HG02943 (cell line): Measurements from ENCODE around the gene HDAC1.
"Not testable (repeated sequence)": the region's sequence is repeated elsewhere in the genome, so short reads cannot be mapped to it uniquely, and the experiment has no call there.

ENCODE experiments used
- ATAC-seq: cut with Tn5 transposase; IDR thresholded peaks from one replicate; pipeline ENCODE4 v1.9.1; 2021; ENCODE audit warnings: mild to moderate bottlenecking, low read depth, moderate library complexity; ENCODE audit not compliant: unreplicated experiment

Gene HDAC1

DNA sequence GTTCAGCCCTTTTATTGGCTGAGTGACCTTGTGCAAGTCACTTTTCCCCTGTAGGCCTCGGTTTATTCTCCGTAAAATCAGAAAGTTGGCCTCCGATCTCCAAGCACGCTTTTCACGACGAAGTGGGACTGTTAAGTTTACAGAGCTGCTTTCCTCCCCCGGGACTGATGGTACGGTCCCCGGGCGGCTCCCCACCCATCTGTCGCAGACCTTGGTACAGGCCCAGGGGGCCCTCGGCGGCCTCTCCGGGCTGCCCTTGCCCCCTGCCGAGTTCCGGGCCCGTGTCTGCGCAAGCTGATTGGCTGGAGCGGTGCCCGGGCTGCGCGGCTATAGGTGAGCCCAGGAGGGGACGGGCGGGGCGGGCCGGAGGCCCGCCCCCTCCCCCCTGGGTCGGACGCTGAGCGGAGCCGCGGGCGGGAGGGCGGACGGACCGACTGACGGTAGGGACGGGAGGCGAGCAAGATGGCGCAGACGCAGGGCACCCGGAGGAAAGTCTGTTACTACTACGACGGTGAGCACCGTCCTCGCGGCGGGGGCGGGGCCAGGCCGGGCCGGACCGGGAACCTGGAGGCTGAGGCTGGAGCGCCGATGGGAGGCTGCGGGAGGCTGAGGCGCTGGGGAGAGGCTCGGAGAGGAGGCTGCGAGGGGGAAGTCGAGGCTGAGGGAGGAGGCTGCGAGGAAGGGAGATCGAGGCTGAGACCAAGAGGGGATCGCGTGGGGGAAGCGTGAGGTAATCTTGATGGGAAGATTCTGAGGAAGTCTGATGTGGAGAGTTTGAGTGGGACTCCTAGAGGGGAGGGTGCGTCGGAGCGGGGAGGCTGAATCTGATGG lies at the start of gene HDAC1:
Gene HDAC1 (plus strand): TSS at position 376 of the 831 bp plus-strand sequence. CDS start 87 bp downstream, at position 463.
- peak; percentile 86 for ATAC-seq

DNA sequence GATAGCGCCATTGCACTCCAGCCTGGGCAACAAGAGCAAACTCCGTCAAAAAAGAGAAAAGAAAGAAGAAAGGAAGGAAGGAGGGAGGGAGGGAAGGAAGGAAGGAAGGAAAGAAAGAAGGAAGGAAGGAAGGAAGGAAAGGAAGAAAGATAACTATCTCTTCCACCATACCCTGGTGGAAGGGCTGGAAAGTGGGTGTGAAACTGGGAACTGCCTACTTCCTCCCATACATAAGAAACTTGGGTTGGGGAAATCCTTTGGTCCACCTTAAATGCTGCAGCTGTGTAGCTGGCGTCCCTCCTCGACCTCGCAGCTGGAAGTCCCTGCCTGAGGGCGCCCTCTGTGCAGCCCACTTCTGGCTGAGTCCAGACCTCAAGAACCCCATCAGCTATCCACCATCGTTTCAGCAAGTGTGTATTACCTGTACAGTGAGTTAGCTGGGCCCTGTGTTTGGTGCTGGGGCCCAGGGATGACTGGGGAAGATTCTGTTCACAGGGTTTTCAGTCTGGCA lies 49.5 kb upstream of the HDAC1 start:
- ATAC-seq, result no peak

DNA sequence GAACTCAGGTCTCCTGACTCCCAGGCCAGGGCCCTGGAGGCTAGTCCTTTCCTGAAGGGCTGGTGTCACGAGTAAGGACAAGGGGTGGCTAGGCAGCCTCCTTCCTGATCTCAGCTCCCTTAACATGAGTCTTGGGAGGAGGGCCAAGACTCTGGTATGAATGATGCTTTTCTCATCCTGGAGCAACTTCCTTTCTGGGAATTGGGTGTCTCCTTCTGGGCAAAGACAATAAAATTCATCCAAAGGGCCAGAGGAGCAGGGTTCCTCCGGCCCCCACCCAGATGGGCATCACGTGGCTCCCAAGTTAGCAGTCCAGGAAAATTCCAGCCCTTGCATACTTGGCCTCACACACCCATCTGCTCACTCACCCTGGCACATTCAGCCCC lies 45.0 kb upstream of the HDAC1 start, which contains the start of gene FAM167B:
Gene FAM167B (plus strand): TSS at position 335 of the 386 bp plus-strand sequence. CDS start 200 bp downstream, outside the sequence.
- ATAC-seq, result no peak

DNA sequence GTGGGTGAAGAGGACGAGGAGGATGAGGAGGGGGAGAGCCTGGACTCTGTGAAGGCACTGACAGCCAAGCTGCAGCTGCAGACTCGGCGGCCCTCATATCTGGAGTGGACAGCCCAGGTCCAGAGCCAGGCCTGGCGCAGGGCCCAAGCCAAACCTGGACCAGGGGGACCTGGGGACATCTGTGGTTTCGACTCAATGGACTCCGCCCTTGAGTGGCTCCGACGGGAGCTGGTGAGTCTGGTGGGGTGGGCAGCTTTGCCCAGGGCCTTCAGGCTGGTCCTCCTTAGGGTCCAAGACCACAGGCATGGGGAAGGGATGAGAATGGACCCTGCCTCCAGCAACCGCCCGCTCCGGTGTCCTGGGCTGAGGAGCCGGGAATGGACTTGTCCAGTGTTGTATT lies 44.4 kb upstream of the HDAC1 start:
- ATAC-seq, result no peak

DNA sequence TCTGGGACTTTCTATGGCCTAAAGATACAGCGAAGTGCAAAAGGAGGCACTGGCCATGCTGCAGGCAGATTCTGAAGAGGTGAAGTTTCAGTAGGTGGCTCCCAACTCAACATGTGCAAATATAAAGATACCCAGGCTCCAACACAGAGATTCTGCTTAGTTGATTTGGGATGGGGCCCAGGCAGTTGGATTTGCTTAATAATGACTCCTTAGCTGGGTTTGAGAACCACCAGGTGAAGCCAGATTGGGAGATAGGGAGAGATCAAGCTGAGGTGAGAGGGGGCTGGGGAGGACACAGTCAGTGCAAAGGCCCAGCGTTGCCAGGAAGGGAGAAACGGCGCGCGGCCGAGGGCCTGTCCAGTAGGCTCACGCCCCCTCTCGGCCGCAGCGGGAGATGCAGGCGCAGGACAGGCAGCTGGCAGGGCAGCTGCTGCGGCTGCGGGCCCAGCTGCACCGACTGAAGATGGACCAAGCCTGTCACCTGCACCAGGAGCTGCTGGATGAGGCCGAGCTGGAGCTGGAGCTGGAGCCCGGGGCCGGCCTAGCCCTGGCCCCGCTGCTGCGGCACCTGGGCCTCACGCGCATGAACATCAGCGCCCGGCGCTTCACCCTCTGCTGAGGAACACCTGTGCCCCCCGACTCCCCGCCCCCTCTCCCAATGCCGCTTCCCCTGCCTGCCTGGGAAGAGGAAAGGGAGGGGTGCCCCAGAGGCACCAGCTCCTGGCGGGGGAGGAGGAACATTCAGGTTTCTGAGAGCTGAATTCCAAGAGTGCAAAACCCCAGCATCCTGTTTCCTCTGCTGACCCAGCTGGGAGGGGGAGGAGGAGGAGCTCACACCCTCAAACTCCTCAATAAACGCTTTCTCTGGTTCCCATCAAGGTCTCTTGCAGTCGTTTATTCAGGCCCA lies 43.6 kb upstream of the HDAC1 start:
- ATAC-seq, result no peak

DNA sequence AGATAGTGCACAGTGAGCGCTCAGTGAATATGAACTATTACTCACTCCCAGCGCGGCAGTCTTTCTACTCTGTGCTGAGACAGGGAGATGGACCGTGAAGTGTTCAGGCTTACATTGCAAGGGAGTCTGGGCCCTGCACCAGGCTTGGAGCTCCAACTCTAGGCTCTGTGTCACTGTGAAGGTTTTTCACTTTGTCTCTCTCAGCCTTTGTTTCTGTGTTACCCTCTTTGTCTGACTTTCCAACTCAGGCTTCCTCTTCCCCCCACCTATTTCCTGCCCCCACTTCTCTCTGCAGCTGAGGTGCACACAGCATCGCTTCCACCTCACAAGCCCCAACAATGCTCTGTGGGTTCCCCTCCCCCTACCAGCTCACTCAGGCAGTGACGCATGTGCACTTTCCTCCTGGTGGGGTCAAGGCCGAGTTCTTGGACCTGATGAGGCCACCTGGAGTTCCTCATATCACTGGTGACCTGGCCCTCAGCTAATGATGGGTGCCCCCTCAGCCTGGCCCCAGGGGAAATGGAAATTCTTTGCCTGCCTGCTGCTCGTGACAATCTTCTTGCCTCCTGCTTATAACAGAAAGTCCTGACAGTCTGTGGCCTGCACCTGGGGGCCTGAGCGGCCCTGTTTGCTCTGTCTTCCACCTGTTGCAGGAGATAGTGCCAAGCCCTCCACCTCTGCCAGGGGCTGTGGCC lies 41.9 kb upstream of the HDAC1 start:
- peak; percentile 61 for ATAC-seq

DNA sequence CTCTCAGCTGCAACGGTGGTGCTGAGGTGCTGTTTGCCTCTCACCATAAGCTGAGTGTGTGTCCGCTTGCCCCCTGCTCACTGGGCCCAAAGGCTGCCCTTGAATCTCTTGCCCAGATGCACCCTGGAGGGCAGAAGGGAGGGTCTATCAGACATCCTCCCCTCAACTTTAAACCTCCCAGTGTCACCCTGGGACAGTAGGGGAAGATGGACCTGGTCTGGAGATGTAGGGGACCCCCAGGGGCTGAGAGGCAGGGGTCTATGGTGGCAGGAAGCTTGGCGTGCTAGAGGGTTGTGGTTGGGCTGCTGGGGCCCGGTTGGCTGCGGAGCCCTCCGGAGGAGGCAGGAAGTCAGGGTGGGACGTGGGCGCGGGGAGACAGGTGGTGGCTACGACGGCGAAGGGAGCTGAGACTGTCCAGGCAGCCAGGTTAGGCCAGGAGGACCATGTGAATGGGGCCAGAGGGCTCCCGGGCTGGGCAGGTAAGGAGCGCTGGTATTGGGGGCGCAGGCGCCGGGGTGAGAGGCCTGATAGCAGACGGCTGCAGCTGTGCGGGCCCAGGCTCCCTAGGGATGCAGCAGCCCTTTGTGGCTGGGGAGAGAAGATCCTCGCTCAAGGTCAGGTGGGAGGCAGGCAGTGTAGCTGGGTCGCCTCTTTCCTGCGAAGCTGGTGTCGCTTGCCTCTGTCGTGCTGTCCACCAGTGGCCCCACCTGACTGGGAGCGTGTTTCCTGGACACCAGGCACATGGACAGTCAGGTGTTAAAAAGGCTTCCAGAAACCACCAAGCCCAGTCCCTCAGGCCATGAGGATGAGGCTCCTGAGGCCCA lies 40.8 kb upstream of the HDAC1 start, which contains the start of gene LCK:
Gene LCK (plus strand): TSS at position 373 of the 824 bp plus-strand sequence. CDS start 23,065 bp downstream, outside the sequence.
- ATAC-seq, result no peak

DNA sequence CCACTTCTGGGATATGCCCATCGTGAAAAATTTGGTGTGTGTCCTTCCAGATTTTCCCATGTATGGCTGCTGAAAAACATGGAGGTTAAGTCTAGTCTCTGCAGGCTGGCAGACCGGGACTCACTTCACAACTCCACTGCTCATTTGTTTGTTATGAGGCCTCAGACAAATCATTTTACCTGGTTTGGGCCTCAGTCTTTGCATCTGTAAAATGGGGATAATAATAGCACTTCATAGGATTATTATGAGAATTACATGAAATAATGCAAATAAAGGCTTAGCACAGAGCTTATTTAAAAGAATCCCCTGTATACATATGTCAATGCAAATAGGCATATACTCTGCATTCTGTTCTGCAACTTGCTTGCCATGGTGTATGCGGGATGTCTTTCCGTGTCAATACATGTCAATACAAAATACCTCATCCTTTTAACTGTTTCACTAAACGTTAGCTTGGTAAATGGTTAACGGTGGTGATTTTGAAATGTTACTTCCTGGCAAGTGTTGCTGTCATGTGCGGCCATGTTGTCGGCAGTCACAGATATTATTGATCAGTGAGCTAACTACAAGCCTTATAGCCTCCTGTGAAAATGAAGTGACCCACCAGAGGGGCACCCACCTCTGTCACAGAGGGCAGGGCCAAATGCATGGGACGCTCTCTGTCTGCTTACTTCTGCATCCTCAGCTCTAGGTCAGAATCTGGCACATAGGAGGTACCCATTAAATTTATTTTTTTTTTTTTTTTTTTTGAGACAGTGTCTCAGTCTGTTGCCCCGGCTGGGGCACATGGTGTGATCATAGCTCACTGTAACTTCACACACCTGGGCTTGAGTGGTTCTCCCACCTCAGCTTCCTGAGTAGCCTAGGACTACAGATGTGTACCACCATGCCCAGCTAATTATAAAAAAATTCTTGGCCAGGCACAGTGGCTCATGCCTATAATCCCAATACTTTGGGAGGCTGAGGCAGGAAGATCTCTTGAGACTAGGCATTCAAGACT lies 36.5 kb upstream of the HDAC1 start:
- ATAC-seq, result no peak

DNA sequence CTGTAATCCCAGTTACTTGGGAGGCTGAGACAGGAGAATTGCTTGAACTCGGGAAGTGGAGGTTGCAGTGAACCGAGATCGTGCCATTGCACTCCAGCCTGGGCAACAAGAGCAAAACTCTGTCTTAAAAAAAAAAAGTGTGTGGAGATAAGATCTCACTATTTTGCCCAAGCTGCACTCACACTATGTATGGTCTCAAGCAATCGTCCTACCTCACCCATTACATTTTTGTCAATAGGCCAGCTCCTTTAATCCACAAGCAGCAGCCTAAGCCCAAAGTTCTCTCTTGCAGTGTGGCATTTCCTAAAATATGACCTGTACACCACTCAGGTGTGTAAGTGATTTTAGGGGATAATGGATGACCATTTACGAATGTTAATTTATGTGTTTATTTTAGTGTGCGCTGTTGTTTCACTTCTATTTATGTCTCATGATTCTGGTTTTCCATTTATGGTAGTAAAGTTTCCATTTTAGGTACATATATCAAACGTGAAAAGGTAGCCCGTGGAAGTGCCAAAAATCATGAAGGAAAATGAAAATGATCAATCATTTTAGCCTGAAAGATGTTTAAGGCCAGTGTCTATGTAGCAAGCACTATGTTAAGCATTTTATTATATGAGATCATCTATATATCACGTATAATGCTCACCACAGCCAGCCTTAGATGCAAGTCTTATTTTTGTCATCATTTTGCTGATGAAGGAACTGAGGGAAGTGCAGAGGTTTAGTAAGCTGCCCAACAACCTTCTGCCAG lies 35.2 kb upstream of the HDAC1 start:
- ATAC-seq, result no peak

DNA sequence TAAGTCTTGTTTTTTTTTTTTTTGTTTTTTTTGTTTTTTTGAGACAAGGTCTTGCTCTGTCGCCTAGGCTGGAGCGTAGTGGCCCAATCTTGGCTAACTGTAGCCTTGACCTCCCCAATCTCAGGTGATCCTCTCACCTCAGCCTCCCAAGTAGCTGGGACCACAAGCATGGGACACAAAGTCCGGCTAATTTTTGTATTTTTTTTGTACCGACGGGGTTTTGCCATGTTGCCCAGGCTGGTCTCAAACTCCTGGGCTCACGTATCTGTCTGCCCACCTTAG lies 34.7 kb upstream of the HDAC1 start:
- ATAC-seq, result no peak

DNA sequence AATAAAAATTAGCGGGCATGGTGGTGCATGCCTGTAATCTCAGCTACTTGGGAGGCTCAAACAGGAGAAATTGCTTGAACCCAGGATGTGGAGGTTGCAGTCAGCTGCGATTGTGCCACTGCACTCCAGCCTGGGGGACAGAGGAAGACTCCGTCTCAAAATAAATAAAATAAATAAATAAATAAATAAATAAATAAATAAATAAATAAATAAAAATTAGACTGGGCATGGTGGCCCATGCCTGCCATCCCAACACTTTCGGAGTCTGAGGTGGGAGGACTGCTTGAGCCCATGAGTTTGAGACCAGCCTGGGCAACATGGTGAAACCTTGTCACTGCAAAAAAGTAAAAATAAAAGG lies 28.7 kb upstream of the HDAC1 start:
- ATAC-seq, result not testable (repeated sequence)

DNA sequence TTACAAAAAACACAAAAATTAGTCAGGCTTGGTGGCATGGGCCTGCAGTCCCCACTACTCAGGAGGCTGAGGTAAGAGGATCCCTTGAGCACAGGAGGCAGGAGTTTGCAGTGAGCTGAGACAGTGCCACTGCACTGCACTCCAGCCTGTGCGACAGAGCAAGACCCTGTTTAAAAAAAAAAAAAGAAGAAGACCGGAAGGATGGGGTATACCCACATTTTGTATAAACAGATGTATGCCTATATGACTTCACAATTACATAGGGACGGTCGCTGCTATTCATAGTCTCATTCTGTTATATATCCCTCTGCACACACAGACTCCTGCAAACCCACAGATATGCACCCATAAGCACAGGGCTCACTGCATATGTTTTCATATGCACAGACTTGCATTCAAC lies 28.1 kb upstream of the HDAC1 start:
- no peak for ATAC-seq

DNA sequence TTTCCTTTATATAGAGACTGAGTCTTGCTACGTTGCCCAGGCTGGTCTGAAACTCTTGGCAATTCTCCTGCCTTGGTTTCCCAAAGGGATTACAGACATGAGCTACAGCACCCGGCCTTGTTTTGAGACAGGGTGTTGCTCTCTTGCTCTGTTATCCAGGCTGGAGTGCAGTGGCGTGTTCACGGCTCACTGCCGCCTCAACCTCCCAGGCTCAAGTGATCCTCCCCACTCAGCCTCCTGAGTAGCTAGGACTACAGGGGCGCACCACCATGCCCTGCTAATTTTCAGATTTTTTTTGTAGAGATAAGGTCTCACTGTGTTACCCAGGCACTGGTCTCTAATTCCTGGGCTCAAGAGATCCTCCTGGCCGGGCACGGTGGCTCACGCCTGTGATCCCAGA lies 26.0 kb upstream of the HDAC1 start:
- no peak for ATAC-seq

DNA sequence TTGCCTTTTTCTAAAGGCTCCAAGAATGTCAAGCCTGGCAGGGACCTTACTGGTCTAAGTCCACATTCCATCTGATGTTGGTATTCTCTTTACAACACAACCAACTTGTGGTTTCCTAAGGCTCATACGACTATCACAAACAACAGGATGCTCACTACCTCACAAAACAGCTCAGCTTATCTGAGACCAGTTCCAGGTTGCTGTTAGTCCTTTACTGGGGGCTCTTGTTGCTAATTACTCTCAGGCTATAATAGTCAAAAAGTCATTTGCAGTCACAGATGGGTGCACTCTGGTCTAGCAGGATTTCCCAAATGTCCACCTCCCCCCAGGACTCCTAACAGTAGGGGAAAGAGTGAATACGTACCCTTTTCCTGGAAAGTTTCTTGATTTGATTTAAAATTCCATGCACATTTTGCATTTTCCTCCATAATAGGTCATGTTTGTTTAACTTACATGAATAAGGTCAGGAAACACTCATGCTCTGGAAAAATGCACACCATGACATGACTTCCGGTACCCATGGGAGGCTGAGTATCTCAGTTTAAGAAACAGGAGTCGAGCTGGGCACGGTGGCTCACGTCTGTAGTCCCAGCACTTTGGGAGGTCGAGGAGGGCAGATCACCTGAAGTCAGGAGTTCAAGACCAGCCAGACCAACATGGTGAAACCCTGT lies 24.8 kb upstream of the HDAC1 start:
- no peak for ATAC-seq

DNA sequence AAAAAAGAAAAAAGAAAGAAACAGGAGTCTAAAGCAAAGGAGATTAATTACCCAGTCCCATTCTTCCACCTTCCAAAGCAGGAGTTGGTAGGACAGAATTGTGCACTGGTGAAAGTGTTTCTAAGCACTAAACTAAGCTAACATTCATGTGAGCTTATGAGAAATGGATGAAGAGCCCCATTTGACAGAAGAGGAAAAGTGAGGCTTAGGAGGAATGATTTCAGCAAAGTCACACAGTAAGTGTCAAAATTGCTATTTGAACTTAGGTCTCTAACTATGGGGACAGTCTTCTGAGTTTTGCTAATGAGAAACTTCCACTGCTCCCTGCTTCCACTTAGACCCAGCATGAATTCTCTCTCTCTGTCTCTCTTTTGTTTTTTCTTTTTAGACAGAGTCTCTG lies 22.1 kb upstream of the HDAC1 start:
- no peak for ATAC-seq

DNA sequence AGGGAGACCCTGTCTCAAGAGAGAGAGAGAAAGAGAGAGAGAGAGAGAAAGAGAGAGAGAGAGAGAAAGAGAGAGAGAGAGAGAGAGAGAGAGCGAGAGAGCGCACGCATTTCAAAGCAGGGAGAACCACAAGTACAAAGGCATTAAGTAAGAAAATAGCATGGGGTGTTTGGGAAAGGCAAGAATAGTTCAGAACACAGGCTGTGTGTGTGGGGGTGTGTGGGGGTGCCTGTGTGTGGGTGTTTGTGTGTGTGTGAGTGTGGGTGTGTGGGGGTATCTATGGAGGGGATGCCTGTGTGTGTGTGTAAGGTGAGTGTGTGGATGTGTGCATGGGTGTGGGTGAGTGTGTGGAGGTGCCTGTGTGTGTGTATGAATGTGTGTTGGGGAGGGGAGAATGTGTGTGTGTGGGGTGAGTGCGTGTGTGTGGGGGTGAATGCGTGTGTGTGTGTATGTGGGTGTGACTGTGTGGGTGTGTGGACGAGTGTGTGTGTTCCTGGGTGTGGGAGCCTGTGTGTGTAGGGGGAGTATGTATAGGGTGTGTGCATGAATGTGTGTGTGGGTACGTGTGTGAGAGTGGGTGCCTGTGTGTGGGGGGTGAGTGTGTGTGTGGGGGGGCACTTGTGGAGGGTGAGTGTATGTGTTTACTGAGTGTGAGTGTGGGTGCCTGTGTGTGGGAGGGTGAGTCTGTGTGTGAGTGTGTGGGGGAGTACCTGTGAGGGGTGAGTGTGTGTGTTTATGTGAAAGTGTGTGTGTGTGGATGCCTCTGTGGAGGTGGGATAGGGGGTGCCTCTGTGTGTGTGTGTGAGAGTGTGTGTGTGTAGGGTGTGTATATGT lies 19.1 kb upstream of the HDAC1 start:
- no peak for ATAC-seq
